GM21737 (cell line): ENCODE measurements around the gene GATA1.
"Not testable (repeated sequence)": the region's sequence is repeated elsewhere in the genome, so short reads cannot be mapped to it uniquely, and the experiment has no call there.

Experiments used
- ATAC-seq: cut with Tn5 transposase; IDR thresholded peaks from one replicate; pipeline ENCODE4 v1.9.1; 2021; ENCODE audit warnings: mild to moderate bottlenecking, moderate library complexity; ENCODE audit not compliant: unreplicated experiment

Gene GATA1

GRCh38 chrX:48806081-48806480 is 19.7 kb downstream of the GATA1 start:
- no peak for ATAC-seq

GRCh38 chrX:48813644-48814043 is 27.3 kb downstream of the GATA1 start:
- no peak for ATAC-seq

GRCh38 chrX:48814722-48815121 is 28.3 kb downstream of the GATA1 start:
- ATAC-seq: no peak

- ATAC-seq: no peak
Measured at GRCh38 chrX:48815266-48815665, 28.9 kb downstream of the GATA1 start.

GRCh38 chrX:48816014-48816810 is 29.8 kb downstream of the GATA1 start:
- no peak for ATAC-seq

GRCh38 chrX:48818098-48818497 is 31.7 kb downstream of the GATA1 start:
- no peak for ATAC-seq

GRCh38 chrX:48818866-48819265 is 32.5 kb downstream of the GATA1 start:
- ATAC-seq: no peak

GRCh38 chrX:48819394-48819793 is 33.0 kb downstream of the GATA1 start:
- ATAC-seq: not testable (repeated sequence)

- ATAC-seq: no peak
Measured at GRCh38 chrX:48823053-48823452, 36.7 kb downstream of the GATA1 start.

- ATAC-seq: no peak
Measured at GRCh38 chrX:48824066-48824465, 37.7 kb downstream of the GATA1 start.

GRCh38 chrX:48826135-48826875 is 39.9 kb downstream of the GATA1 start, which contains the start of gene ERAS:
Gene ERAS, plus strand, starts transcription at chrX:48826513. Its CDS starts 2,611 bp downstream, at chrX:48829124.
- no peak for ATAC-seq

GRCh38 chrX:48826876-48827653 is 40.7 kb downstream of the GATA1 start:
- ATAC-seq: no peak

GRCh38 chrX:48827654-48827968 is 41.2 kb downstream of the GATA1 start:
- no peak for ATAC-seq

- no peak for ATAC-seq
Measured at GRCh38 chrX:48829016-48829735, 42.8 kb downstream of the GATA1 start.

GRCh38 chrX:48831136-48831908 is 44.9 kb downstream of the GATA1 start:
- ATAC-seq: no peak

GRCh38 chrX:48831909-48832291 is 45.5 kb downstream of the GATA1 start:
- ATAC-seq: no peak

GRCh38 chrX:48833542-48834138 is 47.2 kb downstream of the GATA1 start:
- no peak for ATAC-seq

GRCh38 chrX:48834383-48834709 is 48.0 kb downstream of the GATA1 start:
- no peak for ATAC-seq

- ATAC-seq: no peak
Measured at GRCh38 chrX:48835524-48836329, 49.3 kb downstream of the GATA1 start, which contains the start of gene PCSK1N. Gene PCSK1N, minus strand, starts transcription at chrX:48835610. Its CDS starts 78 bp downstream, at chrX:48835532.
